ENCODE results near the gene LSM14A. TPM values are rescaled to one million over a fixed set of nuclear protein-coding genes. Genes with fewer than 3 reads are reported as not detected.

Gene LSM14A
- polyA plus RNA-seq, 1 experiment = 79.6 TPM

DNA sequence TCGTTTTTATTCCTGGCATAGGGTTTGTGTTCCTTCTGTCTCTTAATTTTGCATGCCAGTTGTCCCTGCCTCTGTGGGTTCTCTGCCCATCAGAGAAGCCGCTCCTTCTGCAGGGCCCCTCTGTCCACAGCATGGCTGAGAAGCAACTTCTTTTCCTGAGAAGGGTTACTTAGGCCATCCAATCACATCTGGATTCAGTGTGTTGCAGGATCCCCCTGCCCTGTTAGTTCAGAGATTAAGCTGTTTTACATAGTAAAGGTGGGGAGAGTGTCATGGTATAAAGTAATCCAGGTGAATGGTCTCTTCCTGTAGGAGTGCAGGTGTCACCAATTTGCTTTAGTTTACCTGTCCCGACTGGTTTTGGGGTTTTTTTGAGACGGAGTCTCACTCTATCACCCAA, 59.1 kb downstream of the LSM14A start:
- POLR2A ChIA-PET = no interaction called here
- no peak overlapping the region for H3K4me3 ChIP-seq (ENCODE audit: low read depth, low read length)
- H3K36me3 ChIP-seq (ENCODE audit: control insufficient read depth, insufficient read depth, low read length) = peaks cover 9% of the 10 kb centered on the region
- TF ChIP-seq, protein P1, sequence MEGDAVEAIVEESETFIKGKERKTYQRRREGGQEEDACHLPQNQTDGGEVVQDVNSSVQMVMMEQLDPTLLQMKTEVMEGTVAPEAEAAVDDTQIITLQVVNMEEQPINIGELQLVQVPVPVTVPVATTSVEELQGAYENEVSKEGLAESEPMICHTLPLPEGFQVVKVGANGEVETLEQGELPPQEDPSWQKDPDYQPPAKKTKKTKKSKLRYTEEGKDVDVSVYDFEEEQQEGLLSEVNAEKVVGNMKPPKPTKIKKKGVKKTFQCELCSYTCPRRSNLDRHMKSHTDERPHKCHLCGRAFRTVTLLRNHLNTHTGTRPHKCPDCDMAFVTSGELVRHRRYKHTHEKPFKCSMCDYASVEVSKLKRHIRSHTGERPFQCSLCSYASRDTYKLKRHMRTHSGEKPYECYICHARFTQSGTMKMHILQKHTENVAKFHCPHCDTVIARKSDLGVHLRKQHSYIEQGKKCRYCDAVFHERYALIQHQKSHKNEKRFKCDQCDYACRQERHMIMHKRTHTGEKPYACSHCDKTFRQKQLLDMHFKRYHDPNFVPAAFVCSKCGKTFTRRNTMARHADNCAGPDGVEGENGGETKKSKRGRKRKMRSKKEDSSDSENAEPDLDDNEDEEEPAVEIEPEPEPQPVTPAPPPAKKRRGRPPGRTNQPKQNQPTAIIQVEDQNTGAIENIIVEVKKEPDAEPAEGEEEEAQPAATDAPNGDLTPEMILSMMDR (IDR thresholded peaks at IDR 0.05; ENCODE audit: insufficient read depth, low read depth, low read length) = no peak
- H3K27me3 ChIP-seq (ENCODE audit: control insufficient read depth, insufficient read depth, low read length) = no peaks in the 10 kb centered on the region
- CTCF ChIA-PET = interaction anchor here (0.6 to 1.1 kb wide), 2 partner anchors 11 to 105 kb away, joined by 3 to 4 read pairs; no protein-coding TSS in a partner anchor
- no peak for DNase-seq (ENCODE audit: low read depth)

DNA sequence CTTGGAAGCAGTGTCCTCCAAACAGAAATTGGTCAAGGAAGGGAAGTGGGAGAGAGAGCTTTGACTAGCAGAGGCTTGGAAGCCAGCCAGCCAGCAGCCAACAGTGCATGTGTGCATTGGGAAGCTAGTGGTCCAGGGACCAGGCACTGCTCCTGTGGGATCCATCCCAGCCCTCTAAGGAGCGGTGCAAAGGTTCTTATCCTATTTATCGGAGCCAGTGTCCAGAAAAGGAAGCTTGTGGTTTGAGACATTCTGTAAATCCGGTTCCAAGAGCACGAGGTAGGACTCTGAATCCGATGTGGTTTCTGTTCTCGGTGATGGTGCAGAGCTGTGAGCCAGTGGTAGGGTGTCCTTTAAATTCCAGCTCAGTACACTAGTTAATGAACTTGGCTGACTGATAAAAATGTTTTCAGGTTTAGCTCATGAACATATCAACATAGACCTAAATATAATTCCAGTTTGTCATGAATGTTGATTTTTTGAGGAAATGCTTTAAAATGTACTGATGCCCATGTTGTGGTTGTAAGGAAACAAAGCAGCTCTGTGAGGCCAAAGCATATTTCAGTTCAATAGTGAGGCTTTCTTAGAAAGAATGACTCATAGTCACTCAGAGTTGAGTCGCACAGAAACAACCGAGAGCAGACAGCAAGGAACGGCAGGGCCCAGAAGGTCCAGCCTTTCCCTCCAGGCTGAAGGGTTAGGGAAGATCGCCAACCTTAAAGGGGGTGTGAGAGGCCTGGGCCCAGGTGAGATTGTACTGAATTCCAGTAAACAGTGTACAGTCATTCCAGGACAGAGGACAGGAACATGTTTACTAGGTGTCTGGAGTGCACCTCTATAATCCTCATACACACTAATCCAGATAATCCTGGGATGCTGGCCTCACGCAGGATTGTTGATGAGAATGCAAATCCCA, 60.5 kb downstream of the LSM14A start:
- H3K27me3 ChIP-seq (ENCODE audit: control insufficient read depth, insufficient read depth, low read length) = no peaks in the 10 kb centered on the region
- H3K4me3 ChIP-seq (ENCODE audit: low read depth, low read length) = no peak overlapping the region
- POLR2A ChIA-PET = interaction anchor here (0.5 to 0.6 kb wide), 2 partner anchors 13 to 252 kb away, joined by 3 to 4 read pairs; no protein-coding TSS in a partner anchor
- peaks cover 9% of the 10 kb centered on the region for H3K36me3 ChIP-seq (ENCODE audit: control insufficient read depth, insufficient read depth, low read length)
- TF ChIP-seq, protein P1 (IDR thresholded peaks at IDR 0.05; ENCODE audit: insufficient read depth, low read depth, low read length) = no peak
- CTCF ChIA-PET = interaction anchor here (0.6 to 1.2 kb wide), 4 partner anchors 13 to 113 kb away, joined by 3 to 8 read pairs (median 4); no protein-coding TSS in a partner anchor
- peak; percentile 89 for DNase-seq (ENCODE audit: low read depth)

DNA sequence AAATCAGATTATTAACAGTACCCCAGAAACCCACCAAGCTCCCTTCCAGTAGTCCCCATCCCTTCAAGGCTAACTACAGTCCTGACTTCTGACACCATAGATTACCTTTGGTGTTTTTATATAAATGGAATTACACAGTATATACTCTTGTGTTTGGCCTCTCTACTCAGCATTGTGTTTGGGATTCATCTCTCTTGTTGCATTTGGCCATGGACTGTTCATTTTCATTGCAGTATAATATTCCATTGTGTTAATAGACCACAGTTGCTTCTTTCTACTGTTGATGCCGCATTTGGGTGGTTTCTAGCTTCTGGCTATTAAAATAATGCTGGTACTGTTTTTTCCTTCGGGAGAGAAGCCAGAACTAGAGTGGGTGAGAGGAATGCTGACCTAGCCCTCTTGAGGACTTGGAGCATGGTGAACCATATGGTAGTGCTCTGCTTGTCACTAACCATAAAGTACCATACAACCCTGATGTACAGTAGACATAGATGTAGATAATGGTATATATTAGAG, 63.2 kb downstream of the LSM14A start:
- Histone ChIP-seq H3K27me3 (ENCODE audit: control insufficient read depth, insufficient read depth, low read length) (no peaks in the 10 kb centered on the region), H3K4me3 (ENCODE audit: low read depth, low read length) (no peak overlapping the region), H3K36me3 (ENCODE audit: control insufficient read depth, insufficient read depth, low read length) (peaks cover 4% of the 10 kb centered on the region)
- ChIA-PET POLR2A (no interaction called here), CTCF (interaction anchor here (1.0 to 1.8 kb wide), 4 partner anchors 13 to 101 kb away, joined by 3 to 4 read pairs (median 4); no protein-coding TSS in a partner anchor)
- DNase-seq (ENCODE audit: low read depth) = no peak
- TF ChIP-seq, protein P1 (IDR thresholded peaks at IDR 0.05; ENCODE audit: insufficient read depth, low read depth, low read length) = no peak

DNA sequence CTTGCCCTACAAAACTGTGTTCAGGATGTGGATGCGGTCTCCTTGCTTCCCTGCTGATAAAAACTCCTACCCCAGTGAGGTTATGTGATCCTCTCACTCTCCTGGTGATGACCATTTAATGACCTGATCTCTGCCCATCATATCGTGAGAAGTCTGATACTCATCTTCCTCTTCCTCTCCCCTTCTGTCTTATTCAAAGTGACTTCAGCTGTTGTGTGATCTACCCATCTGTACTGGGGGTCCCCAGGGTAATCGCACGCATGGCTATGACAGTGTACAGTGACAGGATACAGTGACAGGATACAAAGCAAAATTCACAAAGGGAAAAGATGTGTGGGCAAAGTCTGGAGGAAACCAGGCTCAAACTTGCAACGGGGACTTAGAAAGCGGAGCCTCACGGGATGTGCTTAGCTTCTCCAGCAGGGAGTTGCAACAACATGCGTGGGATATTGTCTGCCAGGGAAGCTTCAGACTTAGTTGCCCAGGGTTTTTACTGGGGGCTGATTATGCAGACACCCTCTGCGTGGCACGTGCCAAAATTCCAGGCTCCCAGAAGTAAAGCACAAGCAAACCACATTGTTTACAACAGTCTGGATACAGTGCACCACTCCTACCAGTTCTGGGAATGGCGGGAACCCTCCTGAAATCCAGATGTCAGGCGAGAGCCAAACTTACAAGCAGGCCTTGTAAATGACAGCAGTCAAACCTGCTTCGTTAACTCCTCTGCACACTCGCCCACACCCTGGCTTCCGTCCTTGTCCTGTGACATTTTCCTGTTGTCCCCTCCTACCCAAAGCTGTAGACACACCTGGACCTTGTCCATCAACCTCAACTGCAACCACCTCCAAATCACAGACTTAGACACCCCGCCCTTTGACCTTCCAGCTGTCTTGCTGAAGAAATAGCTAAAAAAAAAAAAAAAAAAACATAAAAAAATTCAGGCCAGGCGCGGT, 64.0 kb downstream of the LSM14A start:
- peaks cover under 1% of the 10 kb centered on the region; the same call in 1 of the 2 replicates for H3K36me3 ChIP-seq (ENCODE audit: control insufficient read depth, insufficient read depth, low read length)
- H3K4me3 ChIP-seq (ENCODE audit: low read depth, low read length) = no peak overlapping the region
- ChIA-PET POLR2A (interaction anchor here (0.6 kb wide), 1 partner anchor 60 kb away, joined by 3 read pairs; no protein-coding TSS in a partner anchor), CTCF (interaction anchor here (0.6 to 1.8 kb wide), 6 partner anchors 13 to 110 kb away, joined by 3 to 4 read pairs (median 4); no protein-coding TSS in a partner anchor)
- peak; percentile 80 for DNase-seq (ENCODE audit: low read depth)
- TF ChIP-seq, protein P1 (IDR thresholded peaks at IDR 0.05; ENCODE audit: insufficient read depth, low read depth, low read length) = 0 out of 2 replicates have a peak, but pooled peaks have one; percentile 6
- no peaks in the 10 kb centered on the region for H3K27me3 ChIP-seq (ENCODE audit: control insufficient read depth, insufficient read depth, low read length)
